OCI-LY3 (cell line): Measurements from ENCODE around the gene DNAJC18.

Experiments
- CTCF ChIP-seq: fragments of 200-600, 300-600 bp; sonication (generic); IDR thresholded peaks from 2 replicates; pipeline ENCODE4 v1.5.1; 2014; ENCODE audit warnings: antibody characterized with exemption, low read length, low read depth
- EZH2phosphoT487 ChIP-seq: fragments of 200-600 bp; shearing (Covaris generic); IDR thresholded peaks from 2 replicates; pipeline ENCODE4 v1.6.1; 2018; ENCODE audit warnings: antibody characterized with exemption, mixed run types, low read depth

- no peak for TF ChIP-seq CTCF
- no peak for TF ChIP-seq EZH2phosphoT487
Observed at GRCh38 chr5:139430015-139430414, 9.3 kb downstream of the DNAJC18 start.
